Activated CD8-positive, alpha-beta T cell treated with anti-CD3 and anti-CD28 coated beads for 36 hours (primary cell): ENCODE results near the gene C19orf44. TPM values are rescaled to one million over a fixed set of nuclear protein-coding genes. Genes with fewer than 3 reads are reported as not detected.

Experiments used
- ATAC-seq: fragments of 200-7000 bp; cut with Tn5 transposase; one replicate; pipeline ENCODE4 v1.10.0; 2021; ENCODE audit warnings: mild to moderate bottlenecking, moderate library complexity
- CTCF ChIA-PET: fragments of 350-600 bp; sonication (Branson Sonifier 250); formaldehyde crosslinking; loops from one replicate; lab custom pipeline; 2021; ENCODE audit warnings: antibody characterized with exemption; lab: Charles Lee
- POLR2A ChIA-PET: fragments of 350-600 bp; sonication (Branson Sonifier 250); formaldehyde crosslinking; loops from one replicate; lab custom pipeline; 2021; ENCODE audit warnings: antibody characterized with exemption; lab: Charles Lee
- DNase-seq: peaks from one replicate; pipeline ENCODE4 v3.0.0-alpha.2; 2020
- H3K27ac Mint-ChIP-seq: one replicate; pipeline ENCODE4 v1.8.0; 2021; ENCODE audit warnings: mild to moderate bottlenecking, mixed read lengths
- H3K27me3 Mint-ChIP-seq: one replicate; pipeline ENCODE4 v1.8.0; 2021; ENCODE audit warnings: mixed read lengths
- H3K36me3 Mint-ChIP-seq: one replicate; pipeline ENCODE4 v1.8.0; 2021; ENCODE audit warnings: low read depth, mixed read lengths
- H3K4me1 Mint-ChIP-seq: one replicate; pipeline ENCODE4 v1.8.0; 2021; ENCODE audit warnings: low read depth, mixed read lengths
- H3K4me3 Mint-ChIP-seq: one replicate; pipeline ENCODE4 v1.8.0; 2021; ENCODE audit warnings: mild to moderate bottlenecking, moderate library complexity, mixed read lengths
- H3K9me3 Mint-ChIP-seq: one replicate; pipeline ENCODE4 v1.8.0; 2021; ENCODE audit warnings: mixed read lengths
- intact Hi-C: fragments of 100-400 bp; cut with micrococcal nuclease; formaldehyde crosslinking; loops from one replicate; pipeline ENCODE4 v1.10.0; 2022
- total RNA-seq, 2 experiments: library from RNA; stranded (reverse); gene quantifications; one replicate each; pipeline ENCODE4 v1.2.3, GENCODE V29; 2021
- TF ChIP-seq, protein P1 (sequence below): fragments of 200-600 bp; IDR thresholded peaks from one replicate; pipeline ENCODE4 v1.8.0; 2022; ENCODE audit warnings: antibody characterized with exemption, mild to moderate bottlenecking

Gene C19orf44
- total RNA-seq, 2 experiments from 2014 or later, result 1.9 to 2.3 TPM

DNA sequence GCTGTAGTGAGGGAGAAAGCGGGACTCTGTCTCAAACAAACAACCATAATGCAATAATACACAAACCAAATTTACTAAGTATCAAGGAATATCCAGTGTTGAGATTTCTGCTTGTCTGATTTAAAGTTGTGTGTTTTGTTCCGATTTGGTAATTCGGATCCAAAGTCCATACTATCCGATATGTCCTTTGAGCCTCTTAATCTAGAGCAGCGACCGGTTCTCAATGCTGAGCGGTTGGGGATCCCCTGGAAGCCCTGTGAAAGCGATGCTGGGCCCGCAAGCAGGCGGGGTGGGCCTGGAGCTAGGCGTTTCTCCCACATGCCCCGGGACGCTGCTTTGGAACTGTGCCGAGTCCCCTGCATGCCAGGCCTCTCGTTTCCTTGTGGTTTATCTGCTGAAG lies 20.2 kb downstream of the C19orf44 start:
- Mint-ChIP-seq H3K36me3 (peaks cover 24% of the 10 kb centered on the region), H3K4me3 (no peak overlapping the region), H3K27me3 (no peaks in the 10 kb centered on the region), H3K4me1 (peaks cover 2% of the 10 kb centered on the region), H3K9me3 (no peaks in the 10 kb centered on the region), H3K27ac (no peak overlapping the region)
- no peak for DNase-seq
- ChIA-PET POLR2A (interaction anchor here (1.1 kb wide), 1 partner anchor 20 kb away, joined by 3 read pairs; the partner anchor contains the start of genes C19orf44 and CALR3), CTCF (interaction anchor here (3.9 kb wide), 1 partner anchor 74 kb away, joined by 17 read pairs; no protein-coding TSS in a partner anchor)
- TF ChIP-seq, protein P1, sequence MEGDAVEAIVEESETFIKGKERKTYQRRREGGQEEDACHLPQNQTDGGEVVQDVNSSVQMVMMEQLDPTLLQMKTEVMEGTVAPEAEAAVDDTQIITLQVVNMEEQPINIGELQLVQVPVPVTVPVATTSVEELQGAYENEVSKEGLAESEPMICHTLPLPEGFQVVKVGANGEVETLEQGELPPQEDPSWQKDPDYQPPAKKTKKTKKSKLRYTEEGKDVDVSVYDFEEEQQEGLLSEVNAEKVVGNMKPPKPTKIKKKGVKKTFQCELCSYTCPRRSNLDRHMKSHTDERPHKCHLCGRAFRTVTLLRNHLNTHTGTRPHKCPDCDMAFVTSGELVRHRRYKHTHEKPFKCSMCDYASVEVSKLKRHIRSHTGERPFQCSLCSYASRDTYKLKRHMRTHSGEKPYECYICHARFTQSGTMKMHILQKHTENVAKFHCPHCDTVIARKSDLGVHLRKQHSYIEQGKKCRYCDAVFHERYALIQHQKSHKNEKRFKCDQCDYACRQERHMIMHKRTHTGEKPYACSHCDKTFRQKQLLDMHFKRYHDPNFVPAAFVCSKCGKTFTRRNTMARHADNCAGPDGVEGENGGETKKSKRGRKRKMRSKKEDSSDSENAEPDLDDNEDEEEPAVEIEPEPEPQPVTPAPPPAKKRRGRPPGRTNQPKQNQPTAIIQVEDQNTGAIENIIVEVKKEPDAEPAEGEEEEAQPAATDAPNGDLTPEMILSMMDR, result no peak
- intact Hi-C loops, result no loop called here
- no peak for ATAC-seq

GRCh38 chr19:16516923-16517610 lies 20.9 kb downstream of the C19orf44 start:
- POLR2A ChIA-PET, result interaction anchor here (0.9 to 1.4 kb wide), 8 partner anchors 8 to 60 kb away, joined by 3 to 7 read pairs (median 4); partner anchors contain the start of genes C19orf44 and CALR3
- Mint-ChIP-seq H3K4me3 (no peak overlapping the region), H3K27me3 (no peaks in the 10 kb centered on the region), H3K4me1 (peaks cover 2% of the 10 kb centered on the region), H3K36me3 (peaks cover 22% of the 10 kb centered on the region), H3K9me3 (no peaks in the 10 kb centered on the region), H3K27ac (no peak overlapping the region)
- intact Hi-C loops, result no loop called here
- TF ChIP-seq, protein P1, result no peak
- CTCF ChIA-PET, result interaction anchor here (3.9 kb wide), 1 partner anchor 75 kb away, joined by 17 read pairs; no protein-coding TSS in a partner anchor
- ATAC-seq (peak; percentile 35), DNase-seq (no peak)

DNA sequence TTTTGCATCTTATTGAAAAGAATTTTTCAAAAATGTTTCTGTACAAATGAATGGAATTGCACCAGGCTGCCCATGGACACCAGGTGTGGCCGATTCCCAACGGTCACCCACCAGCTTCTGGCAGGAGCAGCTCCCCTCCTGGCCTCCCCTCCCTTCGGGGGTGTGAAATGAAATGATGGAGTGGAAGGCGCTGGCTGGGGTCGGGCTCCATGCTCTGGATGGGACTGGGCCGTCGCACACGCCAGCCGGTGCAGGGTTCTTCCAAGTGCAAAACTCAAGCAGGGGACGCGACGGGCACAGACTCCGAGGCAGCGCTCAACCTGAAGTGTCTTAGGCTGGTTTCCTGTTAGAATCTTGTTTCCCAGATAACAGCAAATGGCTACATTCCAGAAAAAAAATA lies 21.9 kb downstream of the C19orf44 start:
- peaks cover 24% of the 10 kb centered on the region for H3K36me3 Mint-ChIP-seq
- ChIA-PET POLR2A (interaction anchor here (0.9 to 1.4 kb wide), 4 partner anchors 8 to 59 kb away, joined by 3 to 7 read pairs (median 3); no protein-coding TSS in a partner anchor), CTCF (interaction anchor here (3.9 kb wide), 1 partner anchor 76 kb away, joined by 17 read pairs; no protein-coding TSS in a partner anchor)
- intact Hi-C loops, result no loop called here
- H3K4me3 Mint-ChIP-seq, result no peak overlapping the region
- peaks cover 2% of the 10 kb centered on the region for H3K4me1 Mint-ChIP-seq
- DNase-seq (no peak), ATAC-seq (no peak)
- H3K27me3 Mint-ChIP-seq, result no peaks in the 10 kb centered on the region
- no peak overlapping the region for H3K27ac Mint-ChIP-seq
- TF ChIP-seq, protein P1, result no peak
- H3K9me3 Mint-ChIP-seq, result no peaks in the 10 kb centered on the region

DNA sequence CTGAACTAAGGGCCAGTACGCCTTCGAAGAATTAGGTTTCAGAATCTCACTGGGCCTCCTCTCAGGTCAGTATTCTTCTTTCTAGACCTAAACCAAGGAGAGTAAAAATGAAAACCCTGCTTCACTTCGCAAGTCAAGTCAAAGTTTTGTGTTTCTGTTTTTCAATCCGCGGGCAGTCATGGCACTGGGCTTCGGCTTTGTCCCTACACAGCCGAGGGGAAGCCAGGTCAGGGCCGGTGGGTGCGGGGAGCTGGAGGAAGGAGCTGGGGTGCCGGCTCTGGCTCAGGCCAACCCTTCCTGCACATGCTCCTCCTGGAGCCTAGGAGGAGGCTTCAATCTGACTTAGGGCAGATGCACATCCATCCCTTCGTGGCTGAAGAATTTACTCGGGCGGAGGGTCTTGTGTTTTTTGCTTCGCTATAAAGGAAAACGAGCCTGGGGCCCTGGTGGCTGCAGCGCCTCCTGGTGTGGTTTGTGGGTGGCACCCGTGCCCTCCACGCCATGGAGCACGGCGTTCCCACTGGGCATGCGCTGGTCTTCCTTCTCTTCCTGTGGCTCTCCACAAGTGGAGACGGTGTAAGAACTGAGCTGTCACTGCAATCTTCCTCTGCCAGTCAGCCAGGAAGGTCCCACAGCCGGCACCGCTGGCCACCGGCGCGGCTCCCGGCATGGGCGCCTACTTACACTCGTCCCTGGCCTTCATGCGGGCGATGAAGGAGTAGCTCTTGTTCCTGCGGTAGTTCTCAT lies 22.5 kb downstream of the C19orf44 start:
- H3K4me3 Mint-ChIP-seq, result no peak overlapping the region
- peaks cover 2% of the 10 kb centered on the region for H3K4me1 Mint-ChIP-seq
- intact Hi-C loops, result no loop called here
- ChIA-PET POLR2A (interaction anchor here (1.4 kb wide), 1 partner anchor 11 kb away, joined by 3 read pairs; no protein-coding TSS in a partner anchor), CTCF (no interaction called here)
- TF ChIP-seq, protein P1, result no peak
- H3K36me3 Mint-ChIP-seq, result peaks cover 29% of the 10 kb centered on the region
- DNase-seq (no peak), ATAC-seq (no peak)
- no peaks in the 10 kb centered on the region for H3K27me3 Mint-ChIP-seq
- no peaks in the 10 kb centered on the region for H3K9me3 Mint-ChIP-seq
- H3K27ac Mint-ChIP-seq, result no peak overlapping the region
